Fibroblast of lung (primary cell): Measurements from ENCODE around the gene RCAN3. TPM values are rescaled to one million over a fixed set of nuclear protein-coding genes. Genes with fewer than 3 reads are reported as not detected.
A peak's percentile ranks its signal among the peaks of the same experiment; 100 is the strongest.

Source experiments
- DNase-seq, 2 donors: peaks; one replicate each; pipeline versions ENCODE4 v3.0.0 to v3.0.0-alpha.2; 2010; ENCODE audit warnings: low read depth in 2 of 2
- H2AFZ ChIP-seq: 2 replicates; pipeline ENCODE4 v1.5.1; 2012; ENCODE audit warnings: low read length, control low read depth, inconsistent platforms
- H3K27ac ChIP-seq: 2 replicates; pipeline ENCODE4 v1.5.1; 2011; ENCODE audit warnings: low read length, control low read depth; ENCODE audit not compliant: insufficient read depth
- H3K27me3 ChIP-seq: 2 replicates; pipeline ENCODE4 v1.5.1; 2011; ENCODE audit warnings: mild to moderate bottlenecking, low read length; ENCODE audit not compliant: control insufficient read depth, insufficient read depth
- H3K36me3 ChIP-seq: 2 replicates; pipeline ENCODE4 v1.5.1; 2011; ENCODE audit warnings: low read length; ENCODE audit not compliant: control insufficient read depth, insufficient read depth
- H3K4me1 ChIP-seq: 2 replicates; pipeline ENCODE4 v1.5.1; 2011; ENCODE audit warnings: low read length; ENCODE audit not compliant: control insufficient read depth, insufficient read depth; ENCODE audit errors: extremely low read depth
- H3K4me2 ChIP-seq: 2 replicates; pipeline ENCODE4 v1.5.1; 2011; ENCODE audit warnings: low read length, control low read depth; ENCODE audit not compliant: insufficient read depth; ENCODE audit errors: extremely low read depth
- H3K4me3 ChIP-seq, 4 experiments: fragments of 200-600 bp in 1 of 4; sonication (generic) in 1 of 4; replicated peaks in 1 of 4; 2 replicates each; pipeline ENCODE4 v1.5.1; 2011 to 2016; ENCODE audit warnings: low read length in 4 of 4, low read depth in 3 of 4, mild to moderate bottlenecking in 3 of 4, control low read depth in 2 of 4, inconsistent platforms in 1 of 4, mixed read lengths in 1 of 4; ENCODE audit not compliant: insufficient read depth in 1 of 4; ENCODE audit errors: control extremely low read depth in 1 of 4
- H3K79me2 ChIP-seq: 2 replicates; pipeline ENCODE4 v1.5.1; 2012; ENCODE audit warnings: mild to moderate bottlenecking, low read length, inconsistent platforms; ENCODE audit not compliant: control insufficient read depth, insufficient read depth
- H3K9ac ChIP-seq: 2 replicates; pipeline ENCODE4 v1.5.1; 2011; ENCODE audit warnings: mild to moderate bottlenecking, low read length, control low read depth; ENCODE audit not compliant: insufficient read depth
- H3K9me3 ChIP-seq: 2 replicates; pipeline ENCODE4 v1.5.1; 2012; ENCODE audit warnings: low read depth, low read length; ENCODE audit not compliant: control insufficient read depth, insufficient read depth
- H4K20me1 ChIP-seq: 2 replicates; pipeline ENCODE4 v1.5.1; 2011; ENCODE audit warnings: low read length; ENCODE audit not compliant: control insufficient read depth, insufficient read depth; ENCODE audit errors: extremely low read depth
- CTCF ChIP-seq, 2 donors: IDR thresholded peaks in 1 of 2; conservative IDR thresholded peaks in 1 of 2; 1 replicate in 1 of 2; 2 replicates in 1 of 2; pipeline ENCODE4 v1.5.1; 2011 to 2012; ENCODE audit warnings: low read length in 2 of 2, control low read depth in 1 of 2, inconsistent platforms in 1 of 2, low read depth in 1 of 2, mild to moderate bottlenecking in 1 of 2
- EZH2 ChIP-seq: IDR thresholded peaks from 2 replicates; pipeline ENCODE4 v1.5.1; 2012; ENCODE audit warnings: low read length, control low read depth, mild to moderate bottlenecking; ENCODE audit errors: missing control alignments
- polyA plus RNA-seq, 2 donors: library from polyadenylated mRNA; depleted of rRNA in 1 of 2; stranded (reverse) in 1 of 2; unstranded in 1 of 2; fragments of >200 nt; gene quantifications; 2 replicates each; pipeline ENCODE4 v1.2.1, GENCODE V29; 2011 to 2012; ENCODE audit warnings: missing spikeins in 1 of 2
- total RNA-seq: library from RNA; depleted of rRNA; stranded (reverse); fragments of >200 nt; gene quantifications from 2 replicates; pipeline ENCODE4 v1.2.1, GENCODE V29; 2014

The RCAN3 gene
- total and polyA plus RNA-seq, 2 donors (not counting 1 experiment from before 2014, with no cell fraction given), result 5.0 to 17.3 TPM

DNA sequence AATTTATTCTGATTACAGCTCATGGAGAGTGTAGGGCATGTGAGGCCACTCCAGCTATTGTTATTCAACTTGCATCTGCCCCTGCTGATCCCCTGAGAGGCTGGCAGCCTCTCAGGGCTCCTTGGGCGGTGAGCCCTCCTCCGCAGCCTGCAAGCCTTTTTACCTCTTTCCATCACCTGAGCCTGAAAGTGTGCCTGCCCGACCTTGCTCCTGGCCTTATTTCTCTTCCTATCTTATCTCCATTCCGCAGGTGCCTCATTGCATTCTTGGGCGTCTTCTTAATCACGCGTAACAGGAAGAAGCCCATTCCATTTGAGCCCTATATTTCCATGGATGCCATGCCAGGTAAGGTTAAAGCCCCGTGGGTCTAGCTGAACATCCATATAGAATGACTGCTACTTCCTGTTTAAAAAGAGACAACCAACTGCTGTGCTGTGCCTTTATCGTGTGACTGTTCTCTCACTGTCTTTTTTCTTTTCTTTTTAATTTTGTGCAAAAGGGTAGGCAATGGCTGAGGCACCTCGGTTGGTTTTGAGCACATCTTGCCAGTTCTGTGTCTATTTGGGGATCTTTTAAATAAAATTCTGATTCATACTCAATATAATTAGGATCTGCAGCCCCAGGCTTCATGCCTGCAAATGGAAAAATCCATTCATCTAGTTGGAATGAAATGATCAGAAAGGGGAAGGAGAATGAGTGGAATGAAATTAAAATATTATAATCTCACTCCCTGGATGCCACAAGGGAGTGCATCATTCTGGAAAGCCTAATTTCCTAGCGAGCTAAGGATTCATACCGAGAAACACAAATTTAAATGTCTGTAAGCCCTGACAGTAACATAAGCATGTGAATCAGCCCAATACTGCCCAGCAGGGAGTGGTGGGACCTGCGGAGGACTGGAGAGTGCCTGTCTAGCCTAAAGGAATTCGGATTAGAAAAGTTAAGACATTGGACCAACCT, 38.6 kb upstream of the RCAN3 start:
- Histone ChIP-seq H3K79me2 (no peaks in the 10 kb centered on the region), H3K27ac (no peak overlapping the region), H4K20me1 (no peaks in the 10 kb centered on the region), H2AFZ (no peak overlapping the region), H3K27me3 (no peaks in the 10 kb centered on the region), H3K36me3 (peaks cover 10% of the 10 kb centered on the region), H3K4me3 (no peak overlapping the region), H3K9me3 (no peaks in the 10 kb centered on the region), H3K9ac (no peak overlapping the region), H3K4me1 (no peaks in the 10 kb centered on the region), H3K4me2 (no peak overlapping the region)
- peak in 1 of 2 donors; percentile 41 for DNase-seq
- TF ChIP-seq CTCF (conservative IDR thresholded peaks at IDR 0.05 in 1 of 2, IDR thresholded peaks at IDR 0.05 in 1 of 2; ENCODE audit: low read depth in 1 of 2, low read length in 2 of 2), result no peak
- no peak for TF ChIP-seq EZH2

DNA sequence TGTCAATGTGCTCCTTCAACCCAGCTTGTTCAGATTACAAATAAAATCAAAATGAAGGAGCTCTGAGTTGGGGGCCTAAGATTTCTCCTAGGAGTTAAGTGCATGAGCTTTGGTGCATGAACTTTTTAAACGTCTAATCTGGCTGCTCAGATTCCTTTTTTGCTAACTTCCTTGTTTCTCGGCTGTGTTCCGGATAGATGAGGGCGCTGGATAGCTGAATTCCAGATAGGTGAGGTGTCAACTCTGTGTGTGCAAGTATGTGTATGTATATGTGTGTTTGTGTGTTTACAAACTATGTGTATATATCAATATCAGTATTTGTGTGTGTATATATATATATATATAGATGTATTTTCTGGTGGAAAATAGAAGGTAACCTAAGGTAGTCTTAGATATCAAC, 37.5 kb upstream of the RCAN3 start:
- Histone ChIP-seq H3K27ac (no peak overlapping the region), H3K36me3 (peaks cover 7% of the 10 kb centered on the region), H3K27me3 (no peaks in the 10 kb centered on the region), H3K4me1 (no peaks in the 10 kb centered on the region), H2AFZ (no peak overlapping the region), H4K20me1 (no peaks in the 10 kb centered on the region), H3K4me2 (no peak overlapping the region), H3K4me3 (no peak overlapping the region), H3K9ac (no peak overlapping the region), H3K9me3 (no peaks in the 10 kb centered on the region), H3K79me2 (no peaks in the 10 kb centered on the region)
- no peak for DNase-seq
- TF ChIP-seq EZH2, result no peak

- Histone ChIP-seq H3K36me3 (peaks cover 5% of the 10 kb centered on the region), H3K4me2 (no peak overlapping the region), H3K27ac (no peak overlapping the region), H3K79me2 (no peaks in the 10 kb centered on the region), H3K9ac (no peak overlapping the region), H3K4me1 (no peaks in the 10 kb centered on the region), H3K27me3 (no peaks in the 10 kb centered on the region), H3K4me3 (no peak overlapping the region), H4K20me1 (no peaks in the 10 kb centered on the region), H3K9me3 (no peaks in the 10 kb centered on the region), H2AFZ (no peak overlapping the region)
- DNase-seq, result no peak
- TF ChIP-seq CTCF (conservative IDR thresholded peaks at IDR 0.05 in 1 of 2, IDR thresholded peaks at IDR 0.05 in 1 of 2; ENCODE audit: low read depth in 1 of 2, low read length in 2 of 2), result no peak
- no peak for TF ChIP-seq EZH2
Observed at GRCh38 chr1:24465638-24466037, 37.0 kb upstream of the RCAN3 start.
